ENCODE results near the gene MAP1A.

The MAP1A gene

GRCh38 chr15:43508421-43508820, 9.0 kb upstream of the MAP1A start:
- no peaks in the 10 kb centered on the region for H3K9me3 ChIP-seq
- TF ChIP-seq, protein P1, sequence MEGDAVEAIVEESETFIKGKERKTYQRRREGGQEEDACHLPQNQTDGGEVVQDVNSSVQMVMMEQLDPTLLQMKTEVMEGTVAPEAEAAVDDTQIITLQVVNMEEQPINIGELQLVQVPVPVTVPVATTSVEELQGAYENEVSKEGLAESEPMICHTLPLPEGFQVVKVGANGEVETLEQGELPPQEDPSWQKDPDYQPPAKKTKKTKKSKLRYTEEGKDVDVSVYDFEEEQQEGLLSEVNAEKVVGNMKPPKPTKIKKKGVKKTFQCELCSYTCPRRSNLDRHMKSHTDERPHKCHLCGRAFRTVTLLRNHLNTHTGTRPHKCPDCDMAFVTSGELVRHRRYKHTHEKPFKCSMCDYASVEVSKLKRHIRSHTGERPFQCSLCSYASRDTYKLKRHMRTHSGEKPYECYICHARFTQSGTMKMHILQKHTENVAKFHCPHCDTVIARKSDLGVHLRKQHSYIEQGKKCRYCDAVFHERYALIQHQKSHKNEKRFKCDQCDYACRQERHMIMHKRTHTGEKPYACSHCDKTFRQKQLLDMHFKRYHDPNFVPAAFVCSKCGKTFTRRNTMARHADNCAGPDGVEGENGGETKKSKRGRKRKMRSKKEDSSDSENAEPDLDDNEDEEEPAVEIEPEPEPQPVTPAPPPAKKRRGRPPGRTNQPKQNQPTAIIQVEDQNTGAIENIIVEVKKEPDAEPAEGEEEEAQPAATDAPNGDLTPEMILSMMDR (IDR thresholded peaks at IDR 0.05; ENCODE audit: low read depth, low read length) = no peak
- DNase-seq = no peak
- no peaks in the 10 kb centered on the region for H3K27me3 ChIP-seq
- H3K4me3 ChIP-seq (ENCODE audit: low read depth, low read length) = peak overlapping the region; percentile 72; the same call in 1 of the 2 replicates
- peaks cover 21% of the 10 kb centered on the region for H3K4me1 ChIP-seq
- no peaks in the 10 kb centered on the region for H3K36me3 ChIP-seq

DNA sequence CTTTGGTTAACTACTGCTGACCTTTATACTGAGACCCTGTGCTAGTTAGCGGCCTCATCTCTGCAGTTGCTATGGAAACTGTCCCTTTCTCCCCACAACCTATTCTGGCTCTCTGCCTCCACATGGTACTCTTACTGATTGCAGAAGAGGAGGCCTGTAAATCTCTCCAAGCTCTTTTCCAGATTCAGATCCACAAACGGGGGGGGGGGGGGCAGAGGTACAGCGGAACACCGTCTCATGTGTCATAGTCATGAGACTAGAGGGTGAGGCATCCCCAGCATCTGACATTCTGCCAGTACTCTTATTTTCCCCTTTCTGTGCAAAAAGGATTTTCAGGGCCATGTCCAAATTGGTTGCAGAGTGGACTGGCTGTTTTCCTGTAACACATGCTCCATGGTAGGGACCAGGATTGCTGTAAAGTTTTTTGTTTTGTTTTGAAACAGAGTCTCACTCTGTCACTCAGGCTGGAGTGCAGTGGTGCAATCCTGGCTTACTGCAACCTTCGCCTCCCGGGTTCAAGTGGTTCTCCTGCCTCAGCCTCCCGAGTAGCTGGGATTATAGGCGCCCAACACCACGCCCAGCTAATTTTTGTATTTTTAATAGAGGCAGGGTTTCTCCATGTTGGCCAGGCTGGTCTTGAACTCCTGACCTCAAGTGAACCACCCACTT, 8.3 kb upstream of the MAP1A start:
- peak overlapping the region; percentile 72 for H3K4me3 ChIP-seq (ENCODE audit: low read depth, low read length)
- H3K4me1 ChIP-seq = peaks cover 25% of the 10 kb centered on the region

DNA sequence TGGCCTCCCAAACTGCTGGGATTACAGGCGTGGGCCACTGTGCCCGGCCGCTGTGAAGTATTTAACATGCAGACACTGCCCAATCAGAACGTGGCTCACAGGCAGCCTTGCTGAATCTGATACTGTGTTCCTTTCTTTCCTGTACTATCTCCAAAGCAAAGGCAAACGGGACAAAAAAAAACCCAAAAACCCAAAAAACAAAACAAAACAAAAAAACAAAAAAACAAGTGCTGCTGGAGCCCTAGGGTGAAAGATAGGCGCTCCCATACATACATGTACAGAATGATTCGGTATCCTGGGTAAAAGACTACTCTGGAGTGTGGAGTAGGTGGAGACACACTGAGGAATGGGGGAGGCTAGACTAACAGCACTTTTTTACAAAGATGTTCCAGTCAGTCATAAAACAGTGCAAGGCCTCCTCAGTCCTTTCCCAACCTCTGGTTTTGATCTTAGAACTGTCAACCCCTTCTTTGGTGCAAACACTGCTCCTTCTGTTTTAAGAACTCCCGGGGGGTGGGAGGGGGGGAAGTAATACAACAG, 7.7 kb upstream of the MAP1A start:
- H3K9me3 ChIP-seq = no peaks in the 10 kb centered on the region
- peaks cover 27% of the 10 kb centered on the region for H3K4me1 ChIP-seq
- no peaks in the 10 kb centered on the region for H3K27me3 ChIP-seq
- TF ChIP-seq, protein P1 (IDR thresholded peaks at IDR 0.05; ENCODE audit: low read depth, low read length) = no peak
- H3K4me3 ChIP-seq (ENCODE audit: low read depth, low read length) = peak overlapping the region; percentile 72
- no peaks in the 10 kb centered on the region for H3K36me3 ChIP-seq
- peak; percentile 30 for DNase-seq

More for the DNA sequence above, 8.3 kb upstream of the MAP1A start:
- Histone ChIP-seq H3K27me3 (no peaks in the 10 kb centered on the region), H3K36me3 (no peaks in the 10 kb centered on the region), H3K9me3 (no peaks in the 10 kb centered on the region)
- DNase-seq = peak; percentile 37
- TF ChIP-seq, protein P1 (IDR thresholded peaks at IDR 0.05; ENCODE audit: low read depth, low read length) = no peak

DNA sequence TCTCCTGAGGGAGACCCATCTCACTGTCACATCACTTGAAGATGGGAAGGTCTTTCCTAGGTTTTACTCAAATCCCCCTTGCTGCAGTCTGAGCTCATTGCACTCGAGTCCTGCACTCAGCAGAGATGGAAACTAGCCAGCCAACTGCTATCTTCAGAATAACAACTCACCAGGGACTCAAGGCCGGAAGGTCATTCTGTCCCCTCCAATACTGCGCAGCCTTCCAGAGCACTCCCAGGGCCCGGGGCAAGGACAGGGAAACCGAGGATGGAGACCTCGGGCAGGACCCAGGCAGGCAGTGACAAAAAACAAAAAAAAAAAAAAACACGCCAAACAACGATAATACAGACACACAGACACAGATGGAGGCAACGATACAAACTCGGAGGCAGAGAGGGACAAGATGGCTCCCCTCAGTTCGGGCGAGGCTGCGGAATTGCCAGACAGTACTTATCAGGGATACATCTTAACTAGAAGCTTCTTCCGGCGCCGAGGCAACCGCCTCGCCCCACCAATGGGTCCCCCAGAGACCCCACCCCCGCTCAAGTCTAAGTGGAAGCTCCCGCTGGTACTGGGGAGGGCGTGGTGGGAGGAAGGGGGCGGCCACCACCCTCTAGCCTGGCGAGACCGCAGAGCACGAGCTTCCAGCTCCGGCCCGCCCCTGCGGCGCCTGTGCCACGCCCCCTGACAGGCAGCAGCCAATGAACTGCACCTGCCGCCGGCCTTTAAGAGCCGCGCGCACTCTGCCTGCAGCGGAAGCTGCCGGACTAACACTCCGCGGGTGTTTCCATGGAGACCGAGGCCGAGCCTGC, 7.0 kb upstream of the MAP1A start:
- TF ChIP-seq, protein P1 (IDR thresholded peaks at IDR 0.05; ENCODE audit: low read depth, low read length) = peak; percentile 68
- H3K27me3 ChIP-seq = no peaks in the 10 kb centered on the region
- no peaks in the 10 kb centered on the region for H3K36me3 ChIP-seq
- peak overlapping the region; percentile 83 for H3K4me3 ChIP-seq (ENCODE audit: low read depth, low read length)
- H3K4me1 ChIP-seq = peaks cover 27% of the 10 kb centered on the region
- H3K9me3 ChIP-seq = no peaks in the 10 kb centered on the region
- DNase-seq = peak; percentile 100

DNA sequence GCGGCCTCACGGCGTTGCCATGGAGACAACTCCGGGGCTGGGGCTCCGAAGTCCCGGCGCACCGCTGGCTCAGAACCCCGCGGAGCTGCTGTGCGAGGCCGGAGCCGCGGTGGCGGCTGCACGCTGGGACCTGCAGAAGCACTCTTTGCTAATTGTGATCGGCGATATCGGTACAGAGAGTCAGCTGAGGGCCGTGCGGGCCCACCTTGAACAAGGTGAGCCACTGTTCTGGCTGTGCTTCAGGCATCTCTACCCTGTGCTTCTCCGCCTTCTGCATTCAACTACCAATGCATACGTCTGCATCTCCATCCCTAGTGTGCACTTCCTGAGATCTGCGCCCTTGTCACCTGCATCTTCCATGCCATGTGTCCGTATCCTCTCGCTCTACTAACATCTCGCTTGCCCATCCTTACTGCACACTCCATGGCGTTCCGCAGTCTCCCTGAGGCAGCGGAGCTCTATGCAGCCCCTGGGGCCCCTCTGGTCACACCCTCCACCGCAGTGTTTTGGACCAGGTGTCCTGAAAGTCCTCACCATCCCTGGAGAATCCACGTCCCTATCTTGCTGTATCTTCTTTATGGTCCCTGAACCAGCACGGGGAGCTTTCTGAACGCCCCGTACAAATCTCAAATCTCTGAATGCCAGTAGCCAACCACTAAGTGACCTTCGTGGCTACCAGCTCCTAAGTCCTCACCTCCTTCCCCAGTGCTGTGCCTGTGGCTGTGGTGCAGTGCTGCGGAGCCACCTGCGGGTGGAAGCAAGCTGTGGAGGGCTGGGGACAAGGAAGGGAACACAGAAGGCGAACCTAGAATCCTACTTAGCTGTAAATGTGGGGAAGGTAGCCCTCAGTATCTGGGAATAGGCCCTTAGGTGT, 6.2 kb upstream of the MAP1A start:
- H3K27me3 ChIP-seq = no peaks in the 10 kb centered on the region
- H3K9me3 ChIP-seq = no peaks in the 10 kb centered on the region
- H3K4me1 ChIP-seq = peaks cover 24% of the 10 kb centered on the region
- no peaks in the 10 kb centered on the region for H3K36me3 ChIP-seq
- TF ChIP-seq, protein P1 (IDR thresholded peaks at IDR 0.05; ENCODE audit: low read depth, low read length) = peak; percentile 57
- DNase-seq = peak; percentile 72
- H3K4me3 ChIP-seq (ENCODE audit: low read depth, low read length) = peak overlapping the region; percentile 83

Measured in BE2C (cell line).